NCI-H2196 (cell line): Measurements from ENCODE around the gene CASQ1.

Experiments used
- DNase-seq: peaks from one replicate; lab custom pipeline; 2025; ENCODE audit not compliant: unreplicated experiment; lab: John Stamatoyannopoulos, UW

Gene CASQ1

DNA sequence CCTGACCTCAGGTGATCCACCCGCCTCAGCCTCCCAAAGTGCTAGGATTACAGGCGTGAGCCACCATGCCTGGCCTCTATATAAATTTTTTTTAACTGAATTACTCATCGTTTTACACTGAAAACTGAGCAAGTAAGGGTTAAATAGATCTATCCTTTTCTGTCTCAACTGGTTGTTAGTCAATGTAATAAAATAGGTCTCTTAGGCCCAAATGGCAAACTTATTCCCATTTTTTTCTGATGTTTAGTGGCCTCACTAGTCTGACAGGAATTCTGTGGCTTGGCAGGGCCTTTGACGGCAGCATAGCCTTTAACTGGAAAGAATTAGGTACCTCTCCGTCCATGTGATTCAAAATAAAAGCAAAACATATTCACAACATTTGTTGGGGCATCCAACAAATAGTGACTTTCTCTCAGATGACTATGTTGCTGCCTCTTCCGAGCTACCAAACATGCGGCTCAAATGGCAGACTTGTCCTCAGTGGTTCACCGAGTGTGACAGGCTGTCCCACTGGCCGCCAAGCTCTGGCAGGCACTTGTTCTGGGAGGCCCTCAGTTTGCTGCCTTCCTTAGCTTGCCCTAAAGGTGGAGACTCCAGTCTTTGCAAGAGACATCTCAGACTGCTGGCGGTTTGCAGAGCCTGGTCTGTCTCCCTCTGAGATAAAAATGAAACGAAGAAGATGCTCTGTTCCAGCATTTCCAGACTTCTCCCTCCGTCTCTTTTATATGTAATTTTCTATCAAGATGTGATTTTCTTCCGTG, 21.6 kb upstream of the CASQ1 start:
- DNase-seq = no peak

DNA sequence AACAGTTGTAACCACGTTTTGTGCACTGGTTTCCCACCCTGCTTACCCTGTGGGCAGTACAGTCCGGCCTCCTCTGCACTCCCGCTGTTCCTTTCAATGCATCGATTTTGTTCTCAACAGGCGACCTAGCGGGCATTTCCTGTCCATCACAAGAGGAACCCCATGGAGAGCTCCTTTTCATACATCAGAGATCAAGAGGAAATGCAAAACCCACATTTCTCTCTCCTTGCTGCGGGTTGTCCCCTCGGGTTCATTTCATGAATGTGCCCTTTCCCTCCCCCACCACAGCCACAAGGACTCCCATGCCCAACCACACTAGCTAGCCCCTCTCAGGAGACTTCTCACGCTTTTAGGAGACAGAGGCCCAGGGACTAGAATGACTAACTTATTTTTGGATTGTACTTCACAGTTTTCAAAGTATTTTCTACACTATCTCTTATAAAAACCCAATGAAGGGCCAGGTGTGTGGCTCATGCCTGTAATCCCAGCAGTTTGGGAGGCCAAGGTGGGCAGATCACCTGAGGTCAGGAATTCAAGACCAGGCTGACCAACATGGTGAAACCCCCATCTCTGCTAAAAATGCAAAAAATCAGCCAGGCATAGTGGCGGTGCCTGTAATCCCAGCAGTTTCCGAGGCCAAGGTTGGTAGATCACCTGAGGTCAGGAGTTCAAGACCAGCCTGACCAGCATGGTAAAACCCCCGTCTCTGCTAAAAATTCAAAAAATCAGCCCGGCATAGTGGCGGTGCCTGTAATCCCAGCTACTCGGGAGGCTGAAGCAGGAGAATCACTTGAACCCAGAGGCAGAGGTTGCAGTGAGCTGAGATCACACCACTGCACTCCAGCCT, 20.6 kb upstream of the CASQ1 start:
- no peak for DNase-seq

GRCh38 chr1:160171354-160171753, 19.0 kb upstream of the CASQ1 start:
- DNase-seq = no peak

DNA sequence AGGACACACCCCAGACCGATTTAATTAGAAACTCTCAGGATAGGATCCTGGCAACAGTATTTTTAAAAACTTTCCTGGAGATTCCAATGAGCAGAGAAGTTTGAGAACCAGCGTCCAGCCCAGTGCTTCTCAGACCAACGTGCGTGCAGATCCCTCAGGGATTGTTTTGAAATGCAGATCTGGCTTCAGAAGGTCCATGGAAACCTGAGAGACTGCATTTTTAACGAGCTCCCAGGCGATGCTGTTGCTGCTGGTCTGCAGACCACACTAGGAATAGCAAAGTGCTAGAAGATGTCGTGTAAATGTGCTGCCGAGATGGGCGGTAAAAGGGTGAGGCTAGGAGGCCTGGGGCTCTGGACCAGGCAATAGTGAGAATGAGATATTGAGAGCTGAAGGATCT, 18.4 kb upstream of the CASQ1 start:
- DNase-seq = no peak

DNA sequence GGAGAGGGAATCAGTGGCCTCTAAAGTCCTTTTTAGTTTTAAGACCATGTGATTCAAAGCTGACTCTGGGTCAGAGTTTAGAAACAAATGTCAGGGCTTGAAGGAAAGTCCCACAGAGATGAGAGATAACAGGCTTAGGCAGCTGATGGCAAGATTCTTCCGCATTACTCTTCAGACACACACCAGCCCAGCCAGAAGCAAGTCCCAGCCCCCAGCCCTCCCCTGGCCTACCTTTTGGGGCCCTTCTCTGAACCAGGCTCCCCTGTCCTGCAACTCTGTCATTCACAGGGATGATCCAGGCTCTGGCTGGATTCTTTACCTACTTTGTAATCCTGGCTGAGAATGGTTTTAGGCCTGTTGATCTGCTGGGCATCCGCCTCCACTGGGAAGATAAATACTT, 13.1 kb upstream of the CASQ1 start:
- no peak for DNase-seq

GRCh38 chr1:160177667-160178066, 12.7 kb upstream of the CASQ1 start:
- DNase-seq = no peak

DNA sequence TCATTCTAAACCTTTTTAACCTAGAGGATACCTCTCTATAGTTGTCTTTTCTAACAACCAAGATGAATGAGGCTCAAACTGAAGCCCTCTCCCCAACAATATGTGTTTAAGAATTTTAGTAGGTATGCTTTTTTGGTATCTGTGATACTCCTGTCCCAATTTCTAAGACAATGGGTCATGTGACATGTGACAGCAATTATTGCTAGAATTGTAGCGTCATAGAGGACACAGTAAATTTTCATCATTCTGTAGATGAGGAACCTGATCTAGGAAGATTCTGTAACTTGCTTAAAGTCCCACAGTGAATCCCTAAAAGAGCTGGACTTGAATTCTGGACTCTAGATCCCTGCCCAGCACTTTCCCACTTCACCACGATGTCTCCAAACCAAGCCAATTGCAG, 11.6 kb upstream of the CASQ1 start:
- DNase-seq = no peak

GRCh38 chr1:160179336-160179735, 11.0 kb upstream of the CASQ1 start:
- no peak for DNase-seq

GRCh38 chr1:160186246-160186645, 4.1 kb upstream of the CASQ1 start:
- no peak for DNase-seq

GRCh38 chr1:160186729-160187128, 3.6 kb upstream of the CASQ1 start:
- DNase-seq = no peak

DNA sequence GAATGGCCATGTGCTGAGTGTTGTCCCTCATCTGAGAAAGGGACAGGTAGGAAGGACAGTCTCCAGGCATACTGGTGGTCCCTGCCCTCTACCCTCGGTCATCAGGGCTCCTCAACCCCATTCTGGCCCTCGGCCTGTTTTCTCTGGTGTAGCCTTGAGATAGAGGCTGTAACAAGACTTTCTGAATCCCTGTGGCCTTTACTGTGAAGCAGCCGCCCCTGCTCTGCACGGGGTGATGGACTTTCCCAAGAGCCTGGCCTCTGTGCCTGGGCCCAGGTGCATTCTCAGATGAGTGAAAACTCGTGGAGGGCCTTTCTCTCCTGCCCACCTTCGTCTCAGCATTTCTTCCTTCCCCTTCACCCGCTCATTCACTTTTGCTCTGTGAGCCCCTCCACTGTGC, 3.0 kb upstream of the CASQ1 start:
- no peak for DNase-seq

DNA sequence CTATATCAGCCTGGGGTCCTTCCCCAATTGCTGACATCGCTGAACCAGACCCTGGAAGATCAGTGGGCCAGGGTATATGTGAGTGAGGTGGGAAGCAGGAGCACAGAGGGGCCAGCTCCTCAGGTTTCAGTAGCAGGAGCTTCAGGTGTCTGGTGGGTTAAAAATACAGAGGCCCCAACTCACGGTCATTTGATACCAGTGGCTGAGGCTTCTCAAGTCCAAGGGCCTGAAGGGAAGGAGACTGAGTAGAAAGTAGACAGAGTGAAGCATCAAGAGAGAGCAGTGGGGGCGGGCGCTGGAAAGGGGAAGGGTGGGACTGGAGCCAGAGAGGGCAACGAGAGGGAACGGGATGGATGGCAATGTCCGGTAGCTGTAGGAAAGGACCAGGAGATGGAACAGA, 2.0 kb upstream of the CASQ1 start:
- DNase-seq = no peak

DNA sequence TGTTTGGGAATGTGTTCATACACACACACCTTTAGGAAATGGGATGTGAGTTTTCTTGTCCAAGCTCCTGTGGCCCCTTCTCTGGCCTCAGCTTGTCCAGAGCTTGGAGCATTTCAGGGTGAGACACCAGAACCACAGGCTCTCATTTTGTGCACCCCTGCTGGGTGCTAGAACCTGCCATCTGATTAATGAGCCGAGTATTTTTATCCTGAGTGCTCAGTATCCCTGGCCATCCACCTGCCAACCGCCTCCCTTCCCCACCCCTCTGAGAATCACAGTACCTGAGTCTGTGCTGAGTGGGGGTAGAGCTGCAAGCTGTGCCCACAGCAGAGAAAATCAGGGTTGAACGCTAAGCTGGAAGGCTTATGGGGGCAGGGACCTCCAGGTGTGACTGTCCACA, 1.4 kb downstream of the CASQ1 start:
- no peak for DNase-seq

DNA sequence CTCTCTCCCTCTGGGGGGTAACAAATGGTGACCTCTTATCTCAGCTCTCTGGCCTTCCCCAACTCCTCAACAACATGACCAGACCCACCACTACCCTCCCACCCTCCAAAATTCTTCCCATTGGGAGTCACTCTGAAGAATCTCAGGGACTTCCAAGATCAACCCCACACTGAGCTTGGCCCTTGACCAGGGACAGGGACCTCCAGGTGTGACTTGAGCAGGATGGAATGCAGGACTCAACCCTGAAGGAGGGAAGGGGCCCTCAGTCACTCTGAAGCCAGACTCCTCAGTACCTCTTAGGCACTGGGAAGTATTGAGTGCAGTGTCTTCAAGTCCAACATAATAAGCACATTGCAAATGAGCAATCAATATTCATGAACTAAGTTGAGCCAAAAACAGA, 1.9 kb downstream of the CASQ1 start:
- no peak for DNase-seq

DNA sequence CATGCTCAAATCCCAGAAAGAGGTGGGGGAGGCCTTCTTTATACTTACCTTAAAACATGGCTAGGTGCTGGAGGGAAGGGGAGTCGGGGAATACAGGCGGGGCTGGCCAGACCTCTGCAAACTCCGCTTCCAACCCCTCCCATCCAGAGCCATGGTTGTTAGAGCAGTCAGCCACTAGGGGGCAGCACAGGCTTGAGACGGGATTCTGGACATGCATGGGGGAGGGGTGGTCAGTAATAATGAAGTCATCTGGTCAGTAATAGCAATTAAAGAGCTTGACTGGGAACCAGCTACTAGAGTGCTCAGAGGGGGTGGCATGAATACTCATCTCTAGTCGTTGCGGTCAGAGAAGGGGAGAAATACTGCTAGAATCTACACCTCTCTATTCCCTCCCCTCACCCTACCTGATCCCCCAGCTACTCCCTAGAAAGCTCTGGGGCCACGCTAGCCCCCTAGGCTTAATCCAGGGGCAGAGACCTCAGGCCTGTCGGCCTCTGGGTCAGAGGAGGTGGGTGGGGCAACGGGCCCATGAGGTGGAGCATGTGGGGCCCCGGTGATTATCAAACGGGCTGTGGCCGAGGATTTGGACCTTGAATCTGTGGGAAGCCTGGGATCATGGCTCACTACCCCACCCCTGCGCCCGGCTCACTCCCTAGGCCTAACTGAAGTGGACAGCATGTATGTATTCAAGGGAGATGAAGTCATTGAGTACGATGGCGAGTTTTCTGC, 2.9 kb downstream of the CASQ1 start:
- peak; percentile 90 for DNase-seq

DNA sequence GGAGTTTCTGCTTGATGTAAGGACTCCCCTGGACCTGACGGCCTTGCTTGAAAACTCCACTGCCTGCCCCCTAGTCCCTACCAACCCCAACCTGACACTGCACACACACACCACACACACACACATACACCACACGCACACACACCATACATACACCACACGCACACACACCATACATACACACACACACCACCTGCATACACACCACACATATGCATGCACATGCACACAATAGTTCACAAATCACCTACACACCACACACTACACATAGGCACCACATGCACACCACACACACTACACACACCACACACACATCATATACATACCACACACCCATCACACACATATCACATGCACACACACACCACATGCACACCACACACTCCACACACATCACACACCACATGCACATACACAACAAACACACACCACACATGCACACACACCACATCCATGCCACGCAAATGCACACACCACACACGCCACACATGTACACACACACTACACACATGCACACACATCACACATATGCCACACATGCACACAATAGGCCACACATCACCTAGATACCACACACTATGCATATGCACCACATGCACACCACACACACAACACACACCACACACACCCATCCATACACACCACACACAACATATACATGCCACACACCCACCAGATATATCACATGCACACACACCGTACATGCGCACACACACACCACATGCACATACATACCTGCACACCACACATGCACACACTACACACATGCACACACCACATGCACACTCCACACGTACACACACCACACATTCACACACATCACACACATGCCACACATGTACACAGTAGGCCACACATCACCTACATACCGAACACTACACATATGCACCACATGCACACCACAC, 3.7 kb downstream of the CASQ1 start:
- DNase-seq = no peak

DNA sequence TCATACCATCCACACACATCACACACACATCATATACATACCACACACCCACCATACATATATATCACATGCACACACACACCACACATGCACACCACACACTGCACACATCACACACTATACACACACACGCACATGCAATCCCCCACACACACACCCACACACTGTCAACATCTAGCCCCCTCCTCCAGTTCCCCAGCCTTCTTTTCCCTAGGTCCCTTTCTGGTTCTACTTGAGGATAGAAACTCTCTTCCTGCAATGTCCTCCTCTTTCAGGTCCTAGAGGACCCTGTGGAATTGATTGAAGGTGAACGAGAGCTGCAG, 4.3 kb downstream of the CASQ1 start:
- no peak for DNase-seq

GRCh38 chr1:160196143-160196542, 5.8 kb downstream of the CASQ1 start:
- no peak for DNase-seq

DNA sequence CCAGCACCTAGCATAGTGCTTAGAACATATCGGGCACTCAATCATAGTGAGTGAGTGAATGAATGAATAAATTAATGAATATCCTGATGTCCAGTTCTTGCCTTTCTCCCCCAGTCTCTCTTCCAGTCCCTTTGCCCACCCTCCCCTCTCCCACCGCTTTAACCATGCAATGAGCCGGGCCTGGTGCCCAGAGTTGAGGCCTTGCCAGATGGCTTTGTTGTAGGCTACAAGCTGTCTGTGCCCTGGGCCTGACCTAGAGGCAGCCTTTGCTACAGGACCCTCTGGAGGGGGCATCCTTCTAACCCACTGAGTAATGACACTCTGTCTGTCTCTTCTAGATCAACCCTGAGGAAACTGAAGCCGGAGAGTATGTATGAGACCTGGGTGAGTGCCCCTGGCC, 6.9 kb downstream of the CASQ1 start:
- DNase-seq = no peak

DNA sequence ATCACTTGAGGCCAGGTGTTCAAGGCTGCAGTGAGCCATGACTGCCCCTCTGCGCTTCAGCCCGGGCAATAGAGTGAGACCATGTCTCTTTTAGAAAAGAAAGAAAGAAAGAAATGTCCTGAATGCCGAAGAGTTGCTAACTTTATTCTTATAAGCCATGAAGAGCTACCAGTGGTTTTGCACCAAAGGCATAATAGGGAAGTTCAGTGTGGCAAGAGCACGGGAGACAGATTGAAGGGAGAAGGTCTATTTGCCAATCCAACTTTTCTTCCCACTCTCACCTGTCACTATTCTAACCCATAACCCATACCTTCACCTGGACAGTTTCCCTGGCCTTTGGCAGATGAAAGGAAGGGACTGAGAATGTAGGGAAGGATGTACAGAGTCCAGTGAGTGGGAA, 10.4 kb downstream of the CASQ1 start:
- DNase-seq = no peak
